NCI-H446 treated with DMSO at 0.1 percent for 48 hours (cell line): Measurements from ENCODE around the gene NOC4L.
"Not testable (repeated sequence)": the region's sequence is repeated elsewhere in the genome, so short reads cannot be mapped to it uniquely, and the experiment has no call there.

Source experiments
- DNase-seq: peaks from one replicate; lab custom pipeline; 2025; lab: John Stamatoyannopoulos, UW

NOC4L gene

GRCh38 chr12:132144115-132144809 is at the start of gene NOC4L, which contains the start of gene DDX51:
TSS of gene NOC4L (plus strand) at chr12:132144457. CDS start at chr12:132144489, 32 bp downstream.
TSS of gene DDX51 (minus strand) at chr12:132144319. CDS start at chr12:132144296, 23 bp downstream.
- peak; percentile 74 for DNase-seq

- DNase-seq, result no peak
These were observed 48.5 kb upstream of the NOC4L start for GRCh38 chr12:132095520-132096409.

DNA sequence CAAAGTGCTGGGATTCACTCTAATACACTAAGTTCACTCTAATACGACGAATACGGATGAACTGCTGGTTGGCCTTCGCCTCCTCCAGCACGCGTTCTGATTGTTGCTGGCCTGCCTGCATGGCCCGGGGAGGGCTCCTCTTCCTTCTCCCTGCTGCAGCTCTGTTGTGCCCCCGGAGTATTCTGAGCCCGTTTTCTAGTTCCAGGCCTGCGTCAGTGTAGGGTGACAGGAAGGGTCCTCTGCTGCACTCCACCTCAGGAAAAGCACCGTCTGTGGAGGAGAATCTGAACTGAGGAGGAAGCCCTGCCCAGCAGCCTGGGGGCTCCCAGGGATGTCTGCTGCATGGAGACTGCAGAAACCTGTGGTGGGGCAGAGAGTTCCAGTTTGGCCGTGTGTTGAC is 44.5 kb upstream of the NOC4L start:
- no peak for DNase-seq

DNA sequence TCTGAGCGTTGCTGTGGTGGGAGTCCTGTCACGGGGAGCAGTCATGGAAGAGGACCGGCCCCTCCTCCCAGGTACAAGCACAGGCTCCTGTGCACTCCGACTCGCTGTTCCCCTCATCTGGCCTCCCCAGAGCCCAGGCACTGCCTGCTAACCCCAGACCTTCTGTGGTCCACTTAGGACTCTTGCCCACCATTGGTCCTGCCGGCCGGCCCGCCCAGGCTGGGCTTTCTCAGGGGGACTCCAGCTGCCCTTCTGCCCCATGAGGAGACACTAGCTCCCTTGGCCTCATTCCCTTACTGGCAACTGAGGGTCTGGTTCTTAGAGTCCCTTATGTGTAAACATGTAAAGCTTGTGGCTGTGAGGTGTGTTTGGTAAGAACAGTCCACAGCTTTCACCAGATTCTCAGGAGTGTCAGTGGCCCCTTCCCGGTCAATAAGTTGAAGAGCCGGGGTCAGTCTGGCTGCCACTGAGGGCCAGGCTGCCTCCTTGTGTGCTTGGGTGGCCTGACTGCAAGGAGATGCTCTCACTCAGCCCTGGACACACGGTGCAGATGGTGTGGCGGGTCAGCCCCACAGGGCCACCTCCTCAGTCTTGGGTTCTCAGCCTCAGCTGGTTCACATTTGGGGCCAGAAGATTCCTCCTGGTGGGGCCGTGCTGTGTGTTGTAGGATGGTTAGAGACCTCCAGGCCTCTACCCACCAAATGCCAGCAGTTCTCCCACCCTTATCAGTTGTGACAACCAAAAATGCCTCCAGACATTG is 43.8 kb upstream of the NOC4L start:
- no peak for DNase-seq

GRCh38 chr12:132102297-132102696 is 42.0 kb upstream of the NOC4L start:
- DNase-seq, result no peak

DNA sequence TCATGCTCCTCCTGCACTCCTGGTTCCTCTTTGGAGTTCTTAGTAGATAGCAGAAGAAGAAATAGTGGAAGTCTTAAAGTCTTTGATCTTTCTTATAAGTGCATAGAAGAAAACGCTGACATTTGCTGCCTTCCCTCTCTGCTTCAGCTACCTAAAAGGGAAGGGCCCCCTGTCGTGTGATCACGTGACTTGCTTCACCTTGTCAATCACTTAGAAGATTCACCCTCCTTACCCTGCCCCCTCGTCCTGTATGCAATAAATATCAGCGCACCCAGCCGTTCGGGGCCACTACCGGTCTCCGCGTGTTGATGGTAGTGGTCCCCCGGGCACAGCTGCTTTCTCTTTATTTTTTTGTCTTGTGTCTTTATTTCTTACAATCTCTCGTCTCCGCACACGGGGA is 41.2 kb upstream of the NOC4L start:
- not testable (repeated sequence) for DNase-seq

GRCh38 chr12:132103542-132104308 is 40.5 kb upstream of the NOC4L start:
- DNase-seq, result no peak

- DNase-seq, result no peak
These were observed 38.8 kb upstream of the NOC4L start for GRCh38 chr12:132105467-132105866.

GRCh38 chr12:132106921-132107320 is 37.3 kb upstream of the NOC4L start:
- DNase-seq, result no peak

- no peak for DNase-seq
These were observed 35.9 kb upstream of the NOC4L start for GRCh38 chr12:132108211-132108832.

- DNase-seq, result no peak
These were observed 34.5 kb upstream of the NOC4L start for GRCh38 chr12:132109741-132110140.

GRCh38 chr12:132110677-132111076 is 33.6 kb upstream of the NOC4L start:
- no peak for DNase-seq

- no peak for DNase-seq
These were observed 32.5 kb upstream of the NOC4L start for GRCh38 chr12:132111654-132112304.

DNA sequence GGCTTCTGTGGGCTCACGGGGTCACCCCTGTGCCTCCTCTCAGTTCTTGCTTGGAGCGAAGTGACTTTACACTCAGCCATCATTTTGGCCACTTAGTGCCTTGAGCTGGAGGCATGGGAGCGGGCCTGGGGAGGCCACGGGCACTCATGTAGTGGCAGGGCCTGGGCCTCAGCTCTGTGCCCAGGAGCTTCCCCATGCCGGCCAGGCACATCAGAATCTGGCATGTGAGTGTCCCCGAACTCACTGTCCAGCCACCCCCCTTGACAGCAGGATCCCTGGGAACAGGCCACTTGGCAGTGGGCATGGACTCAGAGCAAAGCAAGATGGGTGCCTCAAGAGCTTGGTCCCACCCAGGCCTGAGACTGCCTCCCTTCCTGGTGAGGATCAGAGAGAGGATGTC is 29.6 kb upstream of the NOC4L start:
- DNase-seq, result no peak

GRCh38 chr12:132115500-132115899 is 28.8 kb upstream of the NOC4L start:
- no peak for DNase-seq

- DNase-seq, result no peak
These were observed 27.3 kb upstream of the NOC4L start for GRCh38 chr12:132116709-132117557.

DNA sequence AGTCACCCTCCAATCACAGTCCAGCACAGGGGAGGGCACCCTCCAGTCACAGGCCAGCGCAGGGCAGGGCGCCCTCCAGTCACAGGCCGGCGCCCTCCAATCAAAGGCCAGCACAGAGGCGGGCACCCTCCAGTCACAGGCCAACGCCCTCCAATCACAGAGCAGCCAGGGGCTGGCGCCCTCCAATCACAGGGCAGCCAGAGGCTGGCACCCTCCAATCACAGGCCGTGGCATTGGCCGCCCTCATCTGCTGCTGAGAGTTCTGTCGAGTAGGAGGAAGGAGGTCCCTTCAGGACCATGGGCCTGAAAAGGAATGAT is 26.7 kb upstream of the NOC4L start:
- no peak for DNase-seq

DNA sequence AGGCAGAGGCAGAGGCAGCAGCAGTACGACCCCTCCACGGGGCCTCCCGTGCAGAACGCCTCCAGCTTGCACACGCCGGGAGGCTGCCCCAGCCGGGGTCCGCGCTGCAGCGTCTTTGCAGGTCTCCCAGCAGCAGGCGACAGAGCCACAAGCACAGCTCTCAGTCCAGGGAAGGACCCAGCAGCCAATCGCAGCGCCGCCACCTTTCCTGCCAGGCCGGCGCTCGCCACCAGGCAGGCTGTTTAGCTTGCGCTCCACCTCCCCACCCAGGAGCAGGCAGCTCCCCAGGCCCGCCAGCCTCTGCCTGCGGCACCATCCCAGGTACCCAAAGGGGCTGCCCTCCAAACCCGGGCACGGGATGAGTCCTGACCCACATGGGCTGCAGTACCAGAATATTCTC is 25.4 kb upstream of the NOC4L start:
- no peak for DNase-seq

GRCh38 chr12:132121283-132121682 is 23.0 kb upstream of the NOC4L start:
- no peak for DNase-seq
